K562 (cell line): ENCODE results near the gene PITX1. TPM values are rescaled to one million over a fixed set of nuclear protein-coding genes. Genes with fewer than 3 reads are reported as not detected.

Experiments used
- BRCA1 ChIP-seq, 2 experiments: fragments of 450-650 bp in 1 of 2; sonication (generic) in 1 of 2; formaldehyde crosslinking in 1 of 2; IDR thresholded peaks; 2 replicates each; pipeline versions ENCODE4 v1.5.0 to v1.6.1; 2017 to 2020; ENCODE audit warnings: mild to moderate bottlenecking in 1 of 2, missing genetic modification reagents in 1 of 2
- CCAR2 ChIP-seq: fragments of 200-400 bp; formaldehyde crosslinking; IDR thresholded peaks from 2 replicates; pipeline ENCODE4 v1.6.1; 2017; ENCODE audit warnings: mild to moderate bottlenecking, low read depth, low read length
- CTBP1 ChIP-seq: fragments of 450-650 bp; IDR thresholded peaks from 2 replicates; pipeline ENCODE4 v1.6.1; 2016; ENCODE audit warnings: borderline replicate concordance
- E2F6 ChIP-seq, 2 experiments: IDR thresholded peaks; 2 replicates each; pipeline ENCODE4 v1.6.1; 2011; ENCODE audit warnings: borderline replicate concordance in 1 of 2, control low read depth in 1 of 2, low read depth in 1 of 2, low read length in 1 of 2, mild to moderate bottlenecking in 1 of 2, mixed read lengths in 1 of 2, moderate library complexity in 1 of 2; ENCODE audit not compliant: insufficient read depth in 1 of 2, insufficient read length in 1 of 2, poor library complexity in 1 of 2, severe bottlenecking in 1 of 2; ENCODE audit errors: extremely low read depth in 1 of 2
- ETS1 ChIP-seq: conservative IDR thresholded peaks from 2 replicates; pipeline ENCODE4 v1.6.1; 2011; ENCODE audit warnings: low read depth, mild to moderate bottlenecking, low read length; ENCODE audit not compliant: control insufficient read depth
- EZH2 ChIP-seq: IDR thresholded peaks from 2 replicates; pipeline ENCODE4 v1.6.1; 2012; ENCODE audit warnings: low read depth, mild to moderate bottlenecking, inconsistent platforms, low read length, borderline replicate concordance
- FOXA3 ChIP-seq, 2 experiments: fragments of 450-650 bp in 1 of 2; sonication (generic) in 1 of 2; formaldehyde crosslinking; IDR thresholded peaks in 1 of 2; conservative IDR thresholded peaks in 1 of 2; 2 replicates each; pipeline versions ENCODE4 v1.4.0 to v1.8.0; 2020 to 2022; ENCODE audit warnings: mild to moderate bottlenecking in 2 of 2, missing genetic modification reagents in 1 of 2
- HDAC1 ChIP-seq, 2 experiments: fragments of 450-650 bp; IDR thresholded peaks; 2 replicates each; pipeline ENCODE4 v1.6.1; 2016 to 2017; ENCODE audit warnings: inconsistent platforms in 1 of 2, mild to moderate bottlenecking in 1 of 2, moderate library complexity in 1 of 2
- HMGN3 ChIP-seq: IDR thresholded peaks from 2 replicates; pipeline ENCODE4 v1.6.1; 2011; ENCODE audit warnings: borderline replicate concordance, low read depth, mild to moderate bottlenecking, mixed read lengths, low read length; ENCODE audit not compliant: insufficient read length; ENCODE audit errors: extremely low read depth
- KDM2B ChIP-seq: fragments of 250-450 bp; sonication (Bioruptor Pico); IDR thresholded peaks from 2 replicates; pipeline ENCODE4 v1.8.0; 2021; ENCODE audit warnings: mild to moderate bottlenecking, moderate library complexity
- MAX ChIP-seq: sonication (generic); formaldehyde crosslinking; IDR thresholded peaks from 2 replicates; pipeline ENCODE4 v1.9.0; 2022; ENCODE audit warnings: mild to moderate bottlenecking, missing genetic modification reagents
- RAD21 ChIP-seq, 2 experiments: fragments of 250-450 bp in 1 of 2; fragments of 450-650 bp in 1 of 2; sonication (Bioruptor Pico) in 1 of 2; formaldehyde crosslinking in 1 of 2; IDR thresholded peaks in 1 of 2; conservative IDR thresholded peaks in 1 of 2; 2 replicates each; pipeline versions ENCODE4 v1.4.0 to v1.8.0; 2020 to 2022; ENCODE audit warnings: mild to moderate bottlenecking in 2 of 2, moderate library complexity in 1 of 2
- RAD51 ChIP-seq: fragments of 450-650 bp; IDR thresholded peaks from 2 replicates; pipeline ENCODE4 v1.7.1; 2016; ENCODE audit warnings: low read depth, mild to moderate bottlenecking, borderline replicate concordance
- SAFB ChIP-seq: fragments of 200-400 bp; formaldehyde crosslinking; IDR thresholded peaks from 2 replicates; pipeline ENCODE4 v1.6.1; 2017; ENCODE audit warnings: low read depth, low read length, borderline replicate concordance
- SMAD3 ChIP-seq: fragments of 450-650 bp; formaldehyde crosslinking; conservative IDR thresholded peaks from 2 replicates; pipeline ENCODE4 v1.4.0; 2020; ENCODE audit warnings: mild to moderate bottlenecking
- TFAP4 ChIP-seq: sonication (generic); formaldehyde crosslinking; IDR thresholded peaks from 2 replicates; pipeline ENCODE4 v1.8.0; 2022; ENCODE audit warnings: missing genetic modification reagents, mild to moderate bottlenecking, moderate library complexity, borderline replicate concordance
- UBTF ChIP-seq, 2 experiments: IDR thresholded peaks; 2 replicates each; pipeline ENCODE4 v1.6.1; 2012; ENCODE audit warnings: improper control_type of control experiment in 2 of 2, low read depth in 2 of 2, low read length in 2 of 2, borderline replicate concordance in 1 of 2
- ZBTB17 ChIP-seq: fragments of 450-650 bp; formaldehyde crosslinking; IDR thresholded peaks from 2 replicates; pipeline ENCODE4 v1.4.0; 2020; ENCODE audit warnings: mild to moderate bottlenecking
- polyA plus RNA-seq, 8 experiments: library from polyadenylated mRNA; depleted of rRNA in 4 of 8; stranded (reverse) in 5 of 8; unstranded in 3 of 8; fragments of >200 nt; fragmentation: Nextera tagmentation in 2 of 8; fragmentation: Illumina TruSeq in 1 of 8; extraction: Ambion mirVana in 2 of 8; extraction: Trizol in 1 of 8; gene quantifications; 2 replicates each; pipeline versions ENCODE4 v1.2.1 to v1.2.3, GENCODE V29; 2011 to 2014; ENCODE audit warnings: inconsistent platforms in 1 of 8, missing spikeins in 1 of 8
- total RNA-seq, 7 experiments: library from RNA; depleted of rRNA in 6 of 7; stranded (reverse); fragments of >200 nt in 6 of 7; fragmentation: Illumina TruSeq in 2 of 7; extraction: Trizol in 2 of 7; gene quantifications; 2 replicates each; pipeline versions ENCODE4 v1.2.1 to v1.2.3, GENCODE V29; 2011 to 2021; ENCODE audit warnings: low replicate concordance in 1 of 7

PITX1 gene
- total and polyA plus RNA-seq, 9 of the 15 experiments (the other 6 are each of a cell fraction or from before 2014, with no cell fraction given): 0.13 to 88.2 (median 24.9) TPM

- peak; percentile 66; the same call in 1 of the 2 replicates for TF ChIP-seq TFAP4 (CRISPR knock-in tag)
- no peak for TF ChIP-seq RAD51
- TF ChIP-seq SAFB: peak; percentile 57; the same call in 1 of the 2 replicates
- TF ChIP-seq BRCA1 (IDR thresholded peaks at IDR 0.05): no peak
- 0 out of 2 replicates have a peak, but pooled peaks have one; percentile 25 for TF ChIP-seq BRCA1 (CRISPR knock-in tag; IDR thresholded peaks at IDR 0.05)
- no peak for TF ChIP-seq SMAD3
- TF ChIP-seq RAD21 (CRISPR knock-in tag; conservative IDR thresholded peaks at IDR 0.05 in 1 of 2, IDR thresholded peaks at IDR 0.05 in 1 of 2): no peak
- TF ChIP-seq KDM2B (CRISPR knock-in tag): no peak
- TF ChIP-seq UBTF (IDR thresholded peaks at IDR 0.05; ENCODE audit: borderline replicate concordance in 1 of 2, low read depth in 2 of 2, low read length in 2 of 2): peak in 1 of 2 experiments; percentile 84; a peak in 2 of 4 replicates
- TF ChIP-seq EZH2: no peak
- no peak for TF ChIP-seq CCAR2
- TF ChIP-seq HMGN3: peak; percentile 71
- peak; percentile 81 for TF ChIP-seq MAX (CRISPR knock-in tag)
- 0 out of 2 replicates have a peak, but pooled peaks have one; percentile 61 for TF ChIP-seq ZBTB17 (CRISPR knock-in tag)
- TF ChIP-seq HDAC1 (IDR thresholded peaks at IDR 0.05): peak in 1 of 2 experiments; percentile 51; a peak in 2 of 4 replicates
- peak; percentile 79 for TF ChIP-seq ETS1
- peak in 1 of 2 experiments; percentile 56 for TF ChIP-seq E2F6 (IDR thresholded peaks at IDR 0.05; ENCODE audit: borderline replicate concordance in 1 of 2, extremely low read depth in 1 of 2, insufficient read depth in 1 of 2, insufficient read length in 1 of 2, low read depth in 1 of 2, low read length in 1 of 2, poor library complexity in 1 of 2, severe bottlenecking in 1 of 2)
- 0 out of 2 replicates have a peak, but pooled peaks have one; percentile 23 for TF ChIP-seq CTBP1
- peak in 1 of 2 experiments; percentile 51; a peak in 1 of 4 replicates for TF ChIP-seq FOXA3 (CRISPR knock-in tag; conservative IDR thresholded peaks at IDR 0.05 in 1 of 2, IDR thresholded peaks at IDR 0.05 in 1 of 2)
These were observed 798 bp downstream of the PITX1 start (continued) for GRCh38 chr5:135032999-135033861.
